T-helper 9 cell (primary cell): ENCODE measurements around the gene LRRC41.
"Not testable (repeated sequence)": the region's sequence is repeated elsewhere in the genome, so short reads cannot be mapped to it uniquely, and the experiment has no call there.

ENCODE experiments used
- DNase-seq: peaks from one replicate; pipeline ENCODE4 v3.0.0-alpha.2; 2020

The LRRC41 gene

DNA sequence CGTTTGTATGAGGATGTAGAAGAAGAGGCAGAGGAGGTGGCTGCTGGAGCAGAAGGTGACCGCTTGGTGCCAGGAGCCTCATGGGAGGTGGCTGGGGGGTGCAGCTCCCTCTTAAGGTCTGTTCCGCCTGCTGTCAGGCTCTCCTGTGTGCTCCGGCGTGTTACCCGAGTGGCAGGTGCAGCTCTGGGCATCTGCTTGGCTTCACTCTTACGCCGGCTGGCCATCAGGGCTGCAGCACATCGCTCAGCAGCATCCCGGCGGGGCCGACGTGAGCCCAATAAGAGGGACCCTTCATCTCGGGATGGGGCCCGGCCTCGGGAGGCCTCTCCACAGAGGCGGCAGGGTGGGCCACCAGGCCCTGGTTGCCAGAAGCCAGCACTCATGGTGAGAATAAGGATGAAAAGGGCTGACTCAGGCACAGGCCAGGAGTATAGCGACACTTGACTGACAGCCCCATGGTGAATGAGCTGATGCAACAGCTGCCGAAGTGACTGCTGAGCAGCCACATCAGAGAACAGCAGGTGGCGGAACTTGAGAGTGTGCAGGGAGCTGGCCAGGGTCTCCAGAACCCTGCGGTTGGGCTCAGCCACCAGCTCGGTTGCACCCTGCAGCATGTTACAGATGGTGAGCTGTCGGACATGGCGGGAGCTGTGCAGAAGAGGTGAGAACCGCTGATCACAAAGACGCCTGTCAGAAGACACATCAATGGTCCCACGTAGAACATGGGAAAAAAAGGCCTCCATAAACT is 17.5 kb downstream of the LRRC41 start:
- DNase-seq: no peak

- DNase-seq: no peak
These were observed 18.5 kb downstream of the LRRC41 start for GRCh38 chr1:46284597-46285564.

GRCh38 chr1:46284058-46284457 is 19.4 kb downstream of the LRRC41 start:
- DNase-seq: no peak

- DNase-seq: no peak
These were observed 22.4 kb downstream of the LRRC41 start for GRCh38 chr1:46281021-46281420.

DNA sequence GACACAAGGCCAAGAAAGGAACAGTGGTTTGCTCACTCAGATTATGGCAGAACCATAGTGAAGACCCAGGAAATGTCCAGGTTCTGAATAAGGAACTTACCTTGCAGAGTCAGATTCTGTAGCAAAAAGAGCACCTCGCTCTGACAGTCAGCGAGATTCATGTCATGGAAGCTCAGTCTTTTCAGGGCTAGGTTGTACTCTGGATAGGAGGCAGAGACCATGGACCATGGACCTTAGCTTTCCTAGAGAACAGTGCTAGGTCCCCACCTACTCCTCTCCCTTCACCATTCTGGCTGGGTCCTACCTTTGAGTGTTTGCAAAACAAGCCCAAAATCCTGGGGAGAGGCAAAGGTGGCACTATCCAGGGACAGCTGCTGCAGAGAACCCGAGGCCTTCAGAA is 23.3 kb downstream of the LRRC41 start:
- no peak for DNase-seq

DNA sequence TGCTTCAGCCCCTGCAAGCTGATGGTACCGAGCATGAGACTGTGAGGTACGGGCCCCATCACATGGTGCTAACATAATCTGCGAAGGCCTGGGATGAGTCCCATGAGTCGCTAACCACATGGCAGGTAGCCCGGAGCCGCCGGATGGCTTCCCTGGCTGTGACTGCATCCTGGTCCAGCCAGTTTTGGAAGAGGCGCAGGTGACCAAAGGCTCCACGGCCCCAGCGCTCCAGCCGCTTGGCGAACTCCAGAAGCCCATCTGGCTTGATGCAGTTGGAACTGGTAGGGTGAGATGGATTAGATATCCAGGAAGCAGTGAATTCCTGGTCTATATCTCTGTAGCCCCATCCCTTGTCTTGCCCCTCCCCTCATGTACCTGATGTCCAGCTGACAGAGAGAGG is 24.6 kb downstream of the LRRC41 start:
- no peak for DNase-seq

- no peak for DNase-seq
These were observed 25.6 kb downstream of the LRRC41 start for GRCh38 chr1:46277658-46278373.

- no peak for DNase-seq
These were observed 28.4 kb downstream of the LRRC41 start for GRCh38 chr1:46275030-46275337.

- no peak for DNase-seq
These were observed 29.0 kb downstream of the LRRC41 start for GRCh38 chr1:46274225-46275029.

- no peak for DNase-seq
These were observed 34.8 kb downstream of the LRRC41 start for GRCh38 chr1:46268578-46268977.

GRCh38 chr1:46263146-46263545 is 40.3 kb downstream of the LRRC41 start:
- no peak for DNase-seq

DNA sequence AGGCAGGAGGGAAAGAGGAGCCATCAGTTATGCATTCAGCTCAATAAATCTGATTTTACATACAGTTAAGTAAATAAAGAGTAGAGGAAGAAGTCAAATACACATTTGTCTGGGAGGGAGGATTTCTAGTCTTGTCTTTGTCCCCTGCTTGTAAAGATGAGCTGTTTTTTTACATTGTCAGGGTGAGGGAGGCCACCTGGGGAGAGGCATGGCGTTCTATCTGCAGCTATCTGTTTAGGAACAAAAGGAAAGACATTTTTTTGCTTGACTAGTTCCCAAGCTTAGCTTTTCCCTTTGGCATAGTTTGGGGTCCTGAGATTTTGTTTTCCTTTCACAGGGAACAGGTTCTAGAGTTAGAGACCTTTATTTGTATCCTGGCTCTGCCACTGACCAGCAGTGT is 40.9 kb downstream of the LRRC41 start:
- DNase-seq: no peak

GRCh38 chr1:46256523-46256922 is 46.9 kb downstream of the LRRC41 start:
- no peak for DNase-seq

- no peak for DNase-seq
These were observed 48.7 kb downstream of the LRRC41 start for GRCh38 chr1:46254668-46255067.

DNA sequence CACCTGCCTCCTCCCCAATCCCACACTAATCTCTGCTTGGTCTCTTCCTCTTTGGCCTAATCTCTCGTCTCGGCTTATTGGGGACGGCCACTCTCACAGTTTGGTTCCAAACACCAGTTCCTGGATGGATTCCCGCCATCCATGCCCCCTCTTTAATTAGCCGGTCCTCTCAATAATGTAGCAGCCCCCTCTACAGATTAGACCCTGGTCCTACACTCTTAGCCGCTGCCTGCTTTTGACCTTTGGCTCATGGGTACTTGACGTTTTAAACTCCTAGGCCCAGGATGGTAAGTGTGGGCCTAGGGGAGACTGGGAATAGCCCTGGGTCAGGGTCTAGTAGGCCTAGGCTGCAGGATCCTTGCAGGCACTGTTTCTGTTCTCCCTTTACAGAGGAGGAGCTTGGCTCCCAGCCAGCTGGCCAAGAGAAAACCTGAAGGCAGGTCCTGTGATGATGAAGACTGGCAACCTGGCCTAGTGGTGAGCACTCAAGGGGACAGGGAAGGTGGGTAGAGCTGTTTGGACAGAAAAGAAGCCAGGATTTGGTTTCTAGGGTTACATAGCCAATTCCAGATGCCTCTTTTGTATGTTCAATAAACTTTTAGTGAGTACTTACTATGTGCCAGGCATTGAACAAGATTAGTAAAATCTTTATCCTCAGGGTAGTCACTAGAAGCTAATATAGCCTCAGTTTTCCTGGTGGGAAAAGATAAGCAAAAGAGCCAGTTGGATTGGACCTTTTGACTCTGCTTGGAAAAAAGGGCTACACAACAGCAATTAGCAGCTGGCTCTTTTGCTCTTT is 55.1 kb downstream of the LRRC41 start:
- no peak for DNase-seq

DNA sequence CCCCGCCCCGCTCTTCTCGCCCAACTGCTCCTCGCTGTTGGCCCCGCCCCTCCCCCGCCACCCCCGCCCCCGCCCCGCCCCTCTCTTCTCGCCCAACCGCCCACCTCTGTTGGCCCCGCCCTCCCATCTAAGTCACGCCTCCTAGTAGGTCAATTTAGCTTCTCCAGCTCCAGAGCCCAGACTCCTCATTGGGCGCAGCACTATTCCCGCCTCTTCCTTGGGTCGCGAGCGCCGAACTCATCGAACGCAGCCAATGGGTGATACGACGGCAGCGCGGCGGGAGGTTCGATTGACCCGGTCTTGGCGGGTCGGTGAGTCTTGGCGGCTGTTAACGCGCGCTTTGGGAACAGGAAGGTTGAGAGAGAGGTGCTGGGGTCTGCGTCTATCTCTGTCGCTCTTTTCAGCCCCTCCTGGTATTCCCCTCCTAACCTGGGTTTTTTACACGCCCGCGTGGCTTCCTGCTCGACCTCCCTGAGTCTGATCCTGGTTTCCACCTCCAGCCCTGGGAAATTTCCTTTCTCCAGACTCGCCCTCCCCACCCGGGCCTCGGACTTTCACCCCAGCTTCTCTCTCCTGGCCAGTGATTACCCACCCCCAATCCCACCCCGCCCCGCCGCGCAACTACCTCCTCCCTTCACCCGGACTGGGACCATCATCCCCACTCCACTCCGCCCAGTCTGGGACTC is 55.8 kb downstream of the LRRC41 start, which contains the start of gene RAD54L:
TSS of gene RAD54L (plus strand) at position 328 of the 686 bp plus-strand sequence. CDS start 643 bp downstream, outside the sequence.
- peak; percentile 94 for DNase-seq

GRCh38 chr1:46246548-46247435 is 56.6 kb downstream of the LRRC41 start:
- DNase-seq: peak; percentile 32

GRCh38 chr1:46246136-46246535 is 57.3 kb downstream of the LRRC41 start:
- not testable (repeated sequence) for DNase-seq

GRCh38 chr1:46244656-46245371 is 58.6 kb downstream of the LRRC41 start:
- no peak for DNase-seq
